SK-N-SH (cell line): ENCODE results near the gene TEAD1. TPM values are rescaled to one million over a fixed set of nuclear protein-coding genes. Genes with fewer than 3 reads are reported as not detected.

Experiments used
- CTCF ChIA-PET: fragments of 300-600, 350-600 bp; formaldehyde crosslinking; extraction: SDS; loops from one replicate; lab custom pipeline; 2021; lab: Yijun Ruan, JAX
- POLR2A ChIA-PET: fragments of 350-600 bp; sonication (Branson Sonifier 250); formaldehyde crosslinking; extraction: SDS; loops from one replicate; lab custom pipeline; 2020; ENCODE audit warnings: antibody characterized with exemption, inconsistent platforms; lab: Yijun Ruan, JAX
- DNase-seq: peaks from one replicate; pipeline ENCODE4 v3.0.0; 2012
- H2AFZ ChIP-seq: fragments of 200-600 bp; sonication (generic); 2 replicates; pipeline ENCODE4 v1.8.1; 2016; ENCODE audit warnings: antibody characterized with exemption, mild to moderate bottlenecking, low read depth
- H3F3A ChIP-seq: fragments of 200-600 bp; sonication (generic); replicated peaks from 2 replicates; pipeline ENCODE3; 2016; ENCODE audit warnings: antibody characterized with exemption, mild to moderate bottlenecking; ENCODE audit not compliant: insufficient read depth
- H3K27ac ChIP-seq, 2 experiments: fragments of 200-500 bp in 1 of 2; fragments of 200-600 bp in 1 of 2; sonication (Bioruptor generic) in 1 of 2; sonication (generic), shearing (Covaris generic) in 1 of 2; 2 replicates each; pipeline versions ENCODE4 v1.5.1 to v1.6.1; 2014 to 2016; ENCODE audit warnings: low read depth in 2 of 2, inconsistent platforms in 1 of 2, low read length in 1 of 2, mild to moderate bottlenecking in 1 of 2, mixed read lengths in 1 of 2
- H3K27me3 ChIP-seq: fragments of 200-600 bp; sonication (generic), shearing (Covaris generic); 2 replicates; pipeline ENCODE4 v1.6.1; 2016; ENCODE audit warnings: mixed run types; ENCODE audit not compliant: insufficient read depth
- H3K36me3 ChIP-seq, 2 experiments: fragments of 200-500 bp in 1 of 2; fragments of 200-600 bp in 1 of 2; sonication (Bioruptor generic) in 1 of 2; sonication (generic) in 1 of 2; replicated peaks in 1 of 2; 2 replicates each; pipeline versions ENCODE3 to v1.5.1; 2014 to 2016; ENCODE audit warnings: low read length in 1 of 2, mild to moderate bottlenecking in 1 of 2; ENCODE audit not compliant: insufficient read depth in 2 of 2, control insufficient read depth in 1 of 2
- H3K4me1 ChIP-seq, 2 experiments: fragments of 200-500 bp in 1 of 2; fragments of 200-600 bp in 1 of 2; sonication (Bioruptor generic) in 1 of 2; sonication (generic), shearing (Covaris generic) in 1 of 2; 2 replicates each; pipeline versions ENCODE4 v1.5.1 to v1.6.1; 2014 to 2016; ENCODE audit warnings: low read depth in 1 of 2, low read length in 1 of 2, mixed run types in 1 of 2; ENCODE audit not compliant: insufficient read depth in 2 of 2, control insufficient read depth in 1 of 2
- H3K4me2 ChIP-seq: fragments of 200-600 bp; sonication (generic), shearing (Covaris generic); 2 replicates; pipeline ENCODE4 v1.6.1; 2017; ENCODE audit warnings: mixed run types
- H3K4me3 ChIP-seq, 2 experiments: fragments of 200-500 bp in 1 of 2; fragments of 200-600 bp in 1 of 2; sonication (Bioruptor generic) in 1 of 2; sonication (generic), shearing (Covaris generic) in 1 of 2; 2 replicates each; pipeline versions ENCODE4 v1.5.1 to v1.8.1; 2014 to 2016; ENCODE audit warnings: low read depth in 2 of 2, inconsistent platforms in 1 of 2, low read length in 1 of 2, mild to moderate bottlenecking in 1 of 2, mixed read lengths in 1 of 2, moderate library complexity in 1 of 2
- H3K79me2 ChIP-seq: fragments of 200-600 bp; sonication (generic); 2 replicates; pipeline ENCODE4 v1.8.1; 2017; ENCODE audit warnings: mild to moderate bottlenecking; ENCODE audit not compliant: insufficient read depth
- H3K9ac ChIP-seq: fragments of 200-600 bp; sonication (generic); 2 replicates; pipeline ENCODE4 v1.6.1; 2017; ENCODE audit warnings: mixed run types
- H3K9me2 ChIP-seq: fragments of 200-600 bp; sonication (generic); 2 replicates; pipeline ENCODE4 v1.6.1; 2017; ENCODE audit warnings: mixed run types
- H3K9me3 ChIP-seq: fragments of 200-600 bp; sonication (generic); 2 replicates; pipeline ENCODE4 v1.6.1; 2017; ENCODE audit warnings: mixed run types, mild to moderate bottlenecking, moderate library complexity
- H4K20me1 ChIP-seq: fragments of 200-600 bp; sonication (generic); 2 replicates; pipeline ENCODE4 v1.6.1; 2017; ENCODE audit warnings: mild to moderate bottlenecking, mixed run types; ENCODE audit not compliant: insufficient read depth
- EP300 ChIP-seq, 2 experiments: IDR thresholded peaks; 2 replicates each; pipeline versions ENCODE4 v1.4.0 to v1.6.1; 2012; ENCODE audit warnings: borderline replicate concordance in 1 of 2, low read depth in 1 of 2, low read length in 1 of 2
- EZH2phosphoT487 ChIP-seq: fragments of 200-600 bp; sonication (generic); IDR thresholded peaks from 2 replicates; pipeline ENCODE4 v1.6.1; 2017; ENCODE audit warnings: low read depth, mixed run types, mild to moderate bottlenecking, antibody characterized with exemption, moderate library complexity, borderline replicate concordance
- FOSL2 ChIP-seq: IDR thresholded peaks from 2 replicates; pipeline ENCODE4 v1.4.0; 2012; ENCODE audit warnings: low read depth, mild to moderate bottlenecking, moderate library complexity, borderline replicate concordance
- FOXJ3 ChIP-seq: sonication (generic); formaldehyde crosslinking; IDR thresholded peaks from 2 replicates; pipeline ENCODE4 v1.5.1; 2020; ENCODE audit warnings: mild to moderate bottlenecking, missing genetic modification reagents
- GABPA ChIP-seq: IDR thresholded peaks from 2 replicates; pipeline ENCODE4 v1.4.0; 2012; ENCODE audit warnings: low read depth, mild to moderate bottlenecking
- IRF3 ChIP-seq: fragments of 150-350 bp; IDR thresholded peaks from 2 replicates; pipeline ENCODE4 v1.6.1; 2016; ENCODE audit warnings: mild to moderate bottlenecking, low read depth, low read length
- MEF2A ChIP-seq: IDR thresholded peaks from 2 replicates; pipeline ENCODE4 v1.4.0; 2012; ENCODE audit warnings: low read depth, borderline replicate concordance
- MXI1 ChIP-seq: IDR thresholded peaks from 2 replicates; pipeline ENCODE4 v1.6.1; 2012; ENCODE audit warnings: mild to moderate bottlenecking, low read depth, low read length, improper control_type of control experiment
- NFIC ChIP-seq: IDR thresholded peaks from 2 replicates; pipeline ENCODE4 v1.4.0; 2012; ENCODE audit warnings: borderline replicate concordance
- NRF1 ChIP-seq: IDR thresholded peaks from 2 replicates; pipeline ENCODE4 v1.6.1; 2012; ENCODE audit warnings: low read depth, mild to moderate bottlenecking, low read length
- RCOR1 ChIP-seq: fragments of 150-350 bp; IDR thresholded peaks from 2 replicates; pipeline ENCODE4 v1.6.1; 2017; ENCODE audit warnings: antibody characterized with exemption, low read length
- RFX5 ChIP-seq: IDR thresholded peaks from 2 replicates; pipeline ENCODE4 v1.6.1; 2012; ENCODE audit warnings: mild to moderate bottlenecking, improper control_type of control experiment, low read length
- TAF1 ChIP-seq: IDR thresholded peaks from 2 replicates; pipeline ENCODE4 v1.6.1; 2012; ENCODE audit warnings: low read depth, mild to moderate bottlenecking, low read length, moderate library complexity, borderline replicate concordance
- TCF12 ChIP-seq: IDR thresholded peaks from 2 replicates; pipeline ENCODE4 v1.4.0; 2012
- TEAD4 ChIP-seq: IDR thresholded peaks from 2 replicates; pipeline ENCODE4 v1.4.0; 2012; ENCODE audit warnings: mild to moderate bottlenecking, borderline replicate concordance; ENCODE audit not compliant: insufficient read depth
- ZBTB33 ChIP-seq: IDR thresholded peaks from 2 replicates; pipeline ENCODE4 v1.4.0; 2012; ENCODE audit warnings: low read depth, borderline replicate concordance
- WGBS: methylation state at CpG from one replicate; pipeline ENCODE4 v1.1.6; 2017; ENCODE audit warnings: low lambda C conversion rate; 5-methylcytosine and 5-hydroxymethylcytosine counted together
- polyA plus RNA-seq, 3 experiments: library from polyadenylated mRNA; depleted of rRNA; stranded (reverse); fragments of >200 nt; gene quantifications; 2 replicates each; pipeline ENCODE4 v1.2.3, GENCODE V29; 2012
- TF ChIP-seq, protein P1 (sequence below): IDR thresholded peaks from 2 replicates; pipeline ENCODE4 v1.4.0; 2012; ENCODE audit warnings: low read depth, borderline replicate concordance
- TF ChIP-seq, protein P2 (sequence below): IDR thresholded peaks from 2 replicates; pipeline ENCODE4 v1.6.1; 2012; ENCODE audit warnings: mild to moderate bottlenecking, low read depth, low read length, moderate library complexity

Gene TEAD1
- polyA plus RNA-seq, 1 of the 3 experiments (the other 2 are of a cell fraction): 31.2 TPM

DNA sequence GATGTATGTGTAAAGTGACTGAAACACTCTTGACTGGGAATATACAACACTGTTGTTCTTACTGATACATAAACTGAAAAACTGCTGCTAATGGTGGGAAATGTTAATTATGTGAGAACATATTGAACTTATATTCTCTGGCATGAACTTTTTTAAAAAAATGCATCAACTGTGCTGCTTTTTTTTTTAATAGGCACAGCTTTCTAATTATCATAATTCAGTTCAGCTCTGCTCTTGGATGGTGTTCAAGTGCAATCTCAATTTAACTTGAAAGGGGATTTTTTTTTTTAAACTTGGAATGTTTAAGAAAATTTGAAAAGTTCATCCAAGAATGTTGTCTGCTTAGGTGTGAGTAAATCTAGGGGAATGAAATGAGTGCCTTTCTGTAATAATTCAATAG lies 5.2 kb downstream of the TEAD1 start:
- peaks cover 95% of the 10 kb centered on the region for H3K79me2 ChIP-seq
- peak overlapping the region; percentile 94; the same call in 1 of the 2 replicates for H3K9ac ChIP-seq
- H3K36me3 ChIP-seq: peaks cover 8 to 15% of the 10 kb centered on the region in 2 experiments
- peak in 1 of 2 experiments; percentile 33; a peak in 1 of 4 replicates for TF ChIP-seq EP300 (IDR thresholded peaks at IDR 0.05; ENCODE audit: borderline replicate concordance in 1 of 2, low read depth in 1 of 2, low read length in 1 of 2)
- TF ChIP-seq TCF12: peak; percentile 34
- peak; percentile 27; the same call in 1 of the 2 replicates for TF ChIP-seq NFIC
- no peak for TF ChIP-seq RCOR1
- DNase-seq: no peak
- H3K4me1 ChIP-seq: peaks cover 48 to 55% of the 10 kb centered on the region in 2 experiments
- H4K20me1 ChIP-seq: peaks cover 5% of the 10 kb centered on the region; the same call in 1 of the 2 replicates
- H3K9me2 ChIP-seq: no peaks in the 10 kb centered on the region
- H3K9me3 ChIP-seq: no peaks in the 10 kb centered on the region
- peak overlapping the region; percentile 86 for H3K4me2 ChIP-seq
- ChIA-PET CTCF (interaction anchor here (1.2 to 4.1 kb wide), 5 partner anchors 13 to 348 kb away, joined by 3 to 21 read pairs (median 4); no protein-coding TSS in a partner anchor), POLR2A (interaction anchor here (2.6 kb wide), 1 partner anchor 13 kb away, joined by 14 read pairs; no protein-coding TSS in a partner anchor)
- peaks cover 14% of the 10 kb centered on the region for H3F3A ChIP-seq
- peak overlapping the region; percentile 90 to 95 for H3K27ac ChIP-seq
- H3K27me3 ChIP-seq: no peaks in the 10 kb centered on the region
- no peak overlapping the region for H2AFZ ChIP-seq
- peak overlapping the region in 1 of 2 experiments; percentile 73; a peak in 2 of 4 replicates for H3K4me3 ChIP-seq

DNA sequence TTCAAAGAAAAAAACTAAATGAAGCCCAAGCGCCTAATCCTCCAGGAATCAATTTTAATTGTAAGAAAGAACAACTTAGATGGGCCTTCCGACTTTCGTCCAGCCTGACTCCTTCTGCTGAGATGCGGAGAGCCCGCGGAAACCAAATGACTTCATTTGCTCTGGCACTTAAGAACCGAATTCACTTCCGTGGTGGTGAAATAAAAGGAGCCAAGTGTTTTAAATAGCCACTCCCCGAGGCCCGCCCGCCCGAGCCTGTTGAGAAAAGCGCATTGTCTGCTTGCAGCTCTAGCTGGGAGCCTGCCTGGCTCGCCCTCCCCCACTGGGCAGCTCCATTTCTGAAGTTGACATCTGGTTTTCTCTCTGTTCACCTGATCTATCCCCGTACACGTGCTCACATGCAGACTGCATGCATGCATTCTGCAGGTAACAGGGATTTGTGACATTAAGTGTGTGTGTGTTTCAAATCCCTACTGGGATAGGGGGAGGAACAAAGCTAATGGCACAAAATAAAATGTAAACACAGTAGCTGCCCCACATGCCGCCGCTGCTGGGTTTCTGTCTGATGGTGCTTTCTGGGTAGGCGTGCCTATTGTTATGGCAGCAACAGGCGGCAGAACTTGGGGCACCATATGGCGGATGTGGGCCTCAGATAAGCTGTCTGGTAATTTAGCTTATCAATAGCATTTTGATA lies 6.2 kb downstream of the TEAD1 start:
- peak overlapping the region; percentile 25 to 73 for H3K4me3 ChIP-seq
- peak; percentile 75 for DNase-seq
- no peaks in the 10 kb centered on the region for H3K27me3 ChIP-seq
- 16% methylated on average over 15 of the region's 21 CpGs for WGBS
- H3K9ac ChIP-seq: peak overlapping the region; percentile 94; the same call in 1 of the 2 replicates
- ChIA-PET POLR2A (interaction anchor here (0.6 to 2.6 kb wide), 6 partner anchors 12 to 361 kb away, joined by 3 to 14 read pairs (median 4); partner anchors contain the start of gene PARVA), CTCF (interaction anchor here (1.2 to 4.1 kb wide), 8 partner anchors 53 to 392 kb away, joined by 3 to 21 read pairs (median 4); no protein-coding TSS in a partner anchor)
- peaks cover 100% of the 10 kb centered on the region for H3K79me2 ChIP-seq
- no peaks in the 10 kb centered on the region for H3K9me3 ChIP-seq
- H4K20me1 ChIP-seq: peaks cover 5% of the 10 kb centered on the region; the same call in 1 of the 2 replicates
- peaks cover 23% of the 10 kb centered on the region for H3F3A ChIP-seq
- H2AFZ ChIP-seq: no peak overlapping the region
- peak overlapping the region; percentile 90 to 95 for H3K27ac ChIP-seq
- no peaks in the 10 kb centered on the region for H3K9me2 ChIP-seq
- peak overlapping the region; percentile 86 for H3K4me2 ChIP-seq
- peaks cover 57 to 60% of the 10 kb centered on the region in 2 experiments for H3K4me1 ChIP-seq
- peaks cover 8 to 15% of the 10 kb centered on the region in 2 experiments for H3K36me3 ChIP-seq
- TF ChIP-seq, protein P1, sequence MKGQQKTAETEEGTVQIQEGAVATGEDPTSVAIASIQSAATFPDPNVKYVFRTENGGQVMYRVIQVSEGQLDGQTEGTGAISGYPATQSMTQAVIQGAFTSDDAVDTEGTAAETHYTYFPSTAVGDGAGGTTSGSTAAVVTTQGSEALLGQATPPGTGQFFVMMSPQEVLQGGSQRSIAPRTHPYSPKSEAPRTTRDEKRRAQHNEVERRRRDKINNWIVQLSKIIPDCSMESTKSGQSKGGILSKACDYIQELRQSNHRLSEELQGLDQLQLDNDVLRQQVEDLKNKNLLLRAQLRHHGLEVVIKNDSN: no peak
- TF ChIP-seq IRF3: no peak
- peak; percentile 96 for TF ChIP-seq MXI1
- TF ChIP-seq FOXJ3 (CRISPR knock-in tag): peak; percentile 37
- no peak for TF ChIP-seq FOSL2
- TF ChIP-seq GABPA: no peak
- TF ChIP-seq EZH2phosphoT487: no peak
- TF ChIP-seq NRF1: no peak
- no peak for TF ChIP-seq TEAD4
- TF ChIP-seq TAF1: peak; percentile 74; the same call in 1 of the 2 replicates
- TF ChIP-seq ZBTB33: no peak
- no peak for TF ChIP-seq RFX5
- TF ChIP-seq, protein P2, sequence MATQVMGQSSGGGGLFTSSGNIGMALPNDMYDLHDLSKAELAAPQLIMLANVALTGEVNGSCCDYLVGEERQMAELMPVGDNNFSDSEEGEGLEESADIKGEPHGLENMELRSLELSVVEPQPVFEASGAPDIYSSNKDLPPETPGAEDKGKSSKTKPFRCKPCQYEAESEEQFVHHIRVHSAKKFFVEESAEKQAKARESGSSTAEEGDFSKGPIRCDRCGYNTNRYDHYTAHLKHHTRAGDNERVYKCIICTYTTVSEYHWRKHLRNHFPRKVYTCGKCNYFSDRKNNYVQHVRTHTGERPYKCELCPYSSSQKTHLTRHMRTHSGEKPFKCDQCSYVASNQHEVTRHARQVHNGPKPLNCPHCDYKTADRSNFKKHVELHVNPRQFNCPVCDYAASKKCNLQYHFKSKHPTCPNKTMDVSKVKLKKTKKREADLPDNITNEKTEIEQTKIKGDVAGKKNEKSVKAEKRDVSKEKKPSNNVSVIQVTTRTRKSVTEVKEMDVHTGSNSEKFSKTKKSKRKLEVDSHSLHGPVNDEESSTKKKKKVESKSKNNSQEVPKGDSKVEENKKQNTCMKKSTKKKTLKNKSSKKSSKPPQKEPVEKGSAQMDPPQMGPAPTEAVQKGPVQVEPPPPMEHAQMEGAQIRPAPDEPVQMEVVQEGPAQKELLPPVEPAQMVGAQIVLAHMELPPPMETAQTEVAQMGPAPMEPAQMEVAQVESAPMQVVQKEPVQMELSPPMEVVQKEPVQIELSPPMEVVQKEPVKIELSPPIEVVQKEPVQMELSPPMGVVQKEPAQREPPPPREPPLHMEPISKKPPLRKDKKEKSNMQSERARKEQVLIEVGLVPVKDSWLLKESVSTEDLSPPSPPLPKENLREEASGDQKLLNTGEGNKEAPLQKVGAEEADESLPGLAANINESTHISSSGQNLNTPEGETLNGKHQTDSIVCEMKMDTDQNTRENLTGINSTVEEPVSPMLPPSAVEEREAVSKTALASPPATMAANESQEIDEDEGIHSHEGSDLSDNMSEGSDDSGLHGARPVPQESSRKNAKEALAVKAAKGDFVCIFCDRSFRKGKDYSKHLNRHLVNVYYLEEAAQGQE: no peak
- no peak for TF ChIP-seq MEF2A
